GM11168 (cell line): Measurements from ENCODE around the gene TTC28.
"Not testable (repeated sequence)": the region's sequence is repeated elsewhere in the genome, so short reads cannot be mapped to it uniquely, and the experiment has no call there.

Source experiments
- in situ Hi-C: fragments of 300-500 bp; cut with MboI; formaldehyde crosslinking; loops from one replicate; pipeline ENCODE4 v1.12.0; 2022; ENCODE audit warnings: low sequenced_read_pairs; ENCODE audit not compliant: unreplicated experiment

Gene TTC28

GRCh38 chr22:28395520-28395919 is 284.1 kb downstream of the TTC28 start:
- in situ Hi-C loops, result loop anchor here (5.0 kb wide), 1 partner anchor 37 kb away; no protein-coding TSS in a partner anchor

GRCh38 chr22:28394513-28395110 is 285.0 kb downstream of the TTC28 start:
- in situ Hi-C loops, result loop anchor here (5.0 kb wide), 1 partner anchor 38 kb away; no protein-coding TSS in a partner anchor

GRCh38 chr22:28381429-28382167 is 298.0 kb downstream of the TTC28 start:
- in situ Hi-C loops, result no loop called here

- in situ Hi-C loops, result no loop called here
These were observed 299.7 kb downstream of the TTC28 start for GRCh38 chr22:28379951-28380350.

- in situ Hi-C loops, result no loop called here
These were observed 300.4 kb downstream of the TTC28 start for GRCh38 chr22:28379075-28379779.

GRCh38 chr22:28375761-28376534 is 303.7 kb downstream of the TTC28 start:
- in situ Hi-C loops, result no loop called here

GRCh38 chr22:28373831-28374230 is 305.8 kb downstream of the TTC28 start:
- in situ Hi-C loops, result no loop called here

- in situ Hi-C loops, result no loop called here
These were observed 309.8 kb downstream of the TTC28 start for GRCh38 chr22:28369854-28370253.

- in situ Hi-C loops, result no loop called here
These were observed 312.8 kb downstream of the TTC28 start for GRCh38 chr22:28366856-28367255.

GRCh38 chr22:28365371-28365770 is 314.3 kb downstream of the TTC28 start:
- in situ Hi-C loops, result no loop called here

GRCh38 chr22:28364105-28364504 is 315.5 kb downstream of the TTC28 start:
- in situ Hi-C loops, result not testable (repeated sequence)

GRCh38 chr22:28360939-28361338 is 318.7 kb downstream of the TTC28 start:
- in situ Hi-C loops, result no loop called here

GRCh38 chr22:28358312-28358711 is 321.3 kb downstream of the TTC28 start:
- in situ Hi-C loops, result no loop called here

- in situ Hi-C loops, result no loop called here
These were observed 322.4 kb downstream of the TTC28 start for GRCh38 chr22:28357193-28357592.

- in situ Hi-C loops, result no loop called here
These were observed 328.2 kb downstream of the TTC28 start for GRCh38 chr22:28351476-28351875.

GRCh38 chr22:28348613-28349609 is 330.7 kb downstream of the TTC28 start:
- in situ Hi-C loops, result no loop called here

GRCh38 chr22:28346308-28346707 is 333.3 kb downstream of the TTC28 start:
- in situ Hi-C loops, result no loop called here

GRCh38 chr22:28344918-28345703 is 334.5 kb downstream of the TTC28 start:
- in situ Hi-C loops, result no loop called here

GRCh38 chr22:28341001-28341400 is 338.6 kb downstream of the TTC28 start:
- in situ Hi-C loops, result no loop called here
